ENCODE results near the gene WDR90. TPM values are rescaled to one million over a fixed set of nuclear protein-coding genes. Genes with fewer than 3 reads are reported as not detected.
A peak's percentile ranks its signal among the peaks of the same experiment; 100 is the strongest.

Gene WDR90
- total RNA-seq, 1 donor from 2014 or later: 23.2 TPM

- Histone ChIP-seq H3K27me3 (no peaks in the 10 kb centered on the region), H3K4me1 (peaks cover 16% of the 10 kb centered on the region), H3K9me3 (no peaks in the 10 kb centered on the region), H3K4me3 (no peak overlapping the region), H3K27ac (no peak overlapping the region), H3K36me3 (peaks cover 20% of the 10 kb centered on the region)
- ATAC-seq (peak; percentile 56), DNase-seq (peak; percentile 91)
- intact Hi-C loops (cut with DNase I): no loop called here
- TF ChIP-seq CTCF (IDR thresholded peaks at IDR 0.05): no peak
These were observed 21.5 kb upstream of the WDR90 start for GRCh38 chr16:627454-628239.

- H3K9me3 ChIP-seq: no peaks in the 10 kb centered on the region
- H3K4me1 ChIP-seq: peaks cover 16% of the 10 kb centered on the region
- no peak overlapping the region for H3K4me3 ChIP-seq
- H3K27ac ChIP-seq: peak overlapping the region; percentile 65
- peaks cover 20% of the 10 kb centered on the region for H3K36me3 ChIP-seq
- intact Hi-C loops (cut with DNase I): no loop called here
- H3K27me3 ChIP-seq: no peaks in the 10 kb centered on the region
- no peak for DNase-seq
- TF ChIP-seq CTCF (IDR thresholded peaks at IDR 0.05): no peak
- no peak for ATAC-seq
These were observed 20.7 kb upstream of the WDR90 start for GRCh38 chr16:628321-629061.

GRCh38 chr16:629185-629832 lies 19.9 kb upstream of the WDR90 start:
- Histone ChIP-seq H3K4me3 (no peak overlapping the region), H3K27ac (peak overlapping the region; percentile 65), H3K4me1 (peaks cover 16% of the 10 kb centered on the region), H3K36me3 (peaks cover 20% of the 10 kb centered on the region), H3K9me3 (no peaks in the 10 kb centered on the region), H3K27me3 (no peaks in the 10 kb centered on the region)
- DNase-seq (peak; percentile 65), ATAC-seq (peak; percentile 0)
- intact Hi-C loops (cut with DNase I): no loop called here
- TF ChIP-seq CTCF (IDR thresholded peaks at IDR 0.05): no peak

- ATAC-seq (peak; percentile 6), DNase-seq (no peak)
- TF ChIP-seq CTCF (IDR thresholded peaks at IDR 0.05): no peak
- H3K36me3 ChIP-seq: peaks cover 20% of the 10 kb centered on the region
- H3K27ac ChIP-seq: peak overlapping the region; percentile 65
- intact Hi-C loops (cut with DNase I): no loop called here
- no peaks in the 10 kb centered on the region for H3K27me3 ChIP-seq
- H3K4me1 ChIP-seq: peaks cover 16% of the 10 kb centered on the region
- no peaks in the 10 kb centered on the region for H3K9me3 ChIP-seq
- no peak overlapping the region for H3K4me3 ChIP-seq
These were observed 19.3 kb upstream of the WDR90 start for GRCh38 chr16:629833-630248.

GRCh38 chr16:630249-630814 lies 18.8 kb upstream of the WDR90 start:
- intact Hi-C loops (cut with DNase I): no loop called here
- Histone ChIP-seq H3K9me3 (no peaks in the 10 kb centered on the region), H3K4me1 (peaks cover 16% of the 10 kb centered on the region), H3K36me3 (peaks cover 19% of the 10 kb centered on the region), H3K27me3 (no peaks in the 10 kb centered on the region), H3K4me3 (no peak overlapping the region), H3K27ac (peak overlapping the region; percentile 65)
- no peak for TF ChIP-seq CTCF (IDR thresholded peaks at IDR 0.05)
- DNase-seq (peak; percentile 66), ATAC-seq (peak; percentile 1)
